Common myeloid progenitor, CD34-positive (primary cell): ENCODE results near the gene DLGAP4.

Experiments used
- CTCF ChIA-PET: fragments of 350-600 bp; sonication (Branson Sonifier 250); formaldehyde crosslinking; loops from one replicate; lab custom pipeline; 2021; ENCODE audit warnings: antibody characterized with exemption; lab: Charles Lee
- POLR2A ChIA-PET: fragments of 350-600 bp; sonication (Branson Sonifier 250); formaldehyde crosslinking; loops from one replicate; lab custom pipeline; 2021; ENCODE audit warnings: antibody characterized with exemption; lab: Charles Lee
- DNase-seq, 3 donors: peaks; one replicate each; pipeline versions ENCODE4 v3.0.0 to v3.0.0-alpha.2; 2013
- H3K27ac ChIP-seq, 2 experiments: 1 replicate in 1 of 2; 2 replicates in 1 of 2; pipeline ENCODE4 v1.7.0; 2013; ENCODE audit warnings: inconsistent platforms in 2 of 2, low read length in 2 of 2, mild to moderate bottlenecking in 2 of 2, low read depth in 1 of 2, moderate library complexity in 1 of 2; ENCODE audit not compliant: severe bottlenecking in 2 of 2, insufficient read depth in 1 of 2, poor library complexity in 1 of 2
- H3K27me3 ChIP-seq, 5 experiments: replicated peaks in 2 of 5; 1 replicate in 3 of 5; 2 replicates in 2 of 5; pipeline versions ENCODE4 v1.6.1 to v1.7.0; 2013; ENCODE audit warnings: low read length in 4 of 5, mild to moderate bottlenecking in 2 of 5, moderate library complexity in 2 of 5, inconsistent platforms in 1 of 5; ENCODE audit not compliant: insufficient read depth in 5 of 5, control insufficient read depth in 4 of 5
- H3K36me3 ChIP-seq, 4 experiments: 1 replicate in 2 of 4; 2 replicates in 2 of 4; pipeline versions ENCODE4 v1.6.1 to v1.7.0; 2013; ENCODE audit warnings: low read length in 3 of 4, control low read depth in 1 of 4, mild to moderate bottlenecking in 1 of 4; ENCODE audit not compliant: control insufficient read depth in 4 of 4, insufficient read depth in 4 of 4
- H3K4me1 ChIP-seq, 4 experiments: 1 replicate in 3 of 4; 2 replicates in 1 of 4; pipeline versions ENCODE4 v1.6.1 to v1.7.1; 2013; ENCODE audit warnings: low read length in 3 of 4, mild to moderate bottlenecking in 3 of 4, control low read depth in 1 of 4, inconsistent platforms in 1 of 4, moderate library complexity in 1 of 4; ENCODE audit not compliant: control insufficient read depth in 4 of 4, insufficient read depth in 4 of 4; ENCODE audit errors: control extremely low read depth in 1 of 4
- H3K4me3 ChIP-seq, 7 experiments: 1 replicate in 4 of 7; 2 replicates in 3 of 7; pipeline versions ENCODE4 v1.5.1 to v1.7.0; 2013; ENCODE audit warnings: mild to moderate bottlenecking in 7 of 7, low read length in 6 of 7, moderate library complexity in 6 of 7, inconsistent platforms in 2 of 7, low read depth in 2 of 7, control low read depth in 1 of 7; ENCODE audit not compliant: insufficient read depth in 4 of 7, control insufficient read depth in 1 of 7; ENCODE audit errors: extremely low read depth in 1 of 7
- H3K9me3 ChIP-seq, 5 experiments: 1 replicate in 4 of 5; 2 replicates in 1 of 5; pipeline versions ENCODE4 v1.6.1 to v1.7.1; 2013; ENCODE audit warnings: low read length in 4 of 5, mild to moderate bottlenecking in 2 of 5, inconsistent platforms in 1 of 5, low read depth in 1 of 5, moderate library complexity in 1 of 5; ENCODE audit not compliant: control insufficient read depth in 4 of 5, insufficient read depth in 2 of 5; ENCODE audit errors: control extremely low read depth in 1 of 5
- WGBS: methylation state at CpG from one replicate; pipeline ENCODE4 v1.1.5; 2013; ENCODE audit not compliant: insufficient coverage; 5-methylcytosine and 5-hydroxymethylcytosine counted together

The DLGAP4 gene

DNA sequence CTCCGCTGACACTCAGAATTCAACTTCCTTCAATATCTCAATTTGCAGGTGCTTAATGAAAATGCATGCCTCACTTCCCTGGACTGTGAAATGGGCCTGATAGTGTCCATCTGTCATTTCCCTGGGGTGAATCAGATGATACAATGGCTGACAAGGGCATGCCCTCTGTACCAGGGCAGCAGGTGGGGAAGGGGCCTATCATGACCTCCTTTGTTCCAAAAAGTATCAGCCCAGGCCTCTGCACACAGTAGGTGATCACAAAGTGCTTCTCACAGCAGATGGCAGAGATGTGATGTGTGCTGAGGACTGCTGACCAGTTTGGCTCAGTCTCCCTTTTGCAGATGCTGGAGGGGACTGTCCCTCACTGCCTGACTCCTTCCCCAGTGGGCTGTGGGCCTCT lies 44.3 kb downstream of the DLGAP4 start:
- no peaks in the 10 kb centered on the region for H3K9me3 ChIP-seq
- no CpG with 5 or more reads among the region's 1 CpG for WGBS
- no peak overlapping the region for H3K4me3 ChIP-seq
- no peaks in the 10 kb centered on the region for H3K36me3 ChIP-seq
- DNase-seq, result no peak
- H3K4me1 ChIP-seq, result no peaks in the 10 kb centered on the region
- H3K27ac ChIP-seq, result no peak overlapping the region
- CTCF ChIA-PET, result no interaction called here
- H3K27me3 ChIP-seq, result peaks cover 0 to 14% (median 3%) of the 10 kb centered on the region in 5 experiments
- POLR2A ChIA-PET, result no interaction called here

DNA sequence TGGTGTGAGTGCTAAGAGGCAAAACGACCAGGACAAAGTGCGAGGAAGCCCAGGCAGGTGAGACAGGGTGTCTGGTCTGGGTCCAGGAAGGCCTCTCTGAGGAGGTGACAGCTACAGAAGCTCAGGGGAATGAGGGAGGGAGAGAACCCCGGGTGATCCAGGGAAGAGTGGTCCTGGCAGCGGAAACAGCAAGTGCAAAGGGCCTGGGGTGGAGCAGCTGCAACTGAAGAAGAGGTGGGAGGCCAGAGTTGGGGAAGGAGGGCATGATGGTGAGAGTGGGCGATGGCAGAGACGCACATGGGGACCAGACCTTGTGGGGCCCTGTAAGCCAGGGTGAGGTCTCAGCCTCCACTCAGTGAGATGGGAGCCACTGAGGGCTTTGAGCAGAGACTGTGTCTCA lies 45.8 kb downstream of the DLGAP4 start:
- no peak overlapping the region for H3K27ac ChIP-seq
- H3K9me3 ChIP-seq, result no peaks in the 10 kb centered on the region
- H3K36me3 ChIP-seq, result no peaks in the 10 kb centered on the region
- 95% methylated on average over 6 of the region's 6 CpGs for WGBS
- CTCF ChIA-PET, result no interaction called here
- H3K27me3 ChIP-seq, result peaks cover 0 to 14% (median 3%) of the 10 kb centered on the region in 5 experiments
- DNase-seq, result no peak
- POLR2A ChIA-PET, result no interaction called here
- no peak overlapping the region for H3K4me3 ChIP-seq
- H3K4me1 ChIP-seq, result no peaks in the 10 kb centered on the region

DNA sequence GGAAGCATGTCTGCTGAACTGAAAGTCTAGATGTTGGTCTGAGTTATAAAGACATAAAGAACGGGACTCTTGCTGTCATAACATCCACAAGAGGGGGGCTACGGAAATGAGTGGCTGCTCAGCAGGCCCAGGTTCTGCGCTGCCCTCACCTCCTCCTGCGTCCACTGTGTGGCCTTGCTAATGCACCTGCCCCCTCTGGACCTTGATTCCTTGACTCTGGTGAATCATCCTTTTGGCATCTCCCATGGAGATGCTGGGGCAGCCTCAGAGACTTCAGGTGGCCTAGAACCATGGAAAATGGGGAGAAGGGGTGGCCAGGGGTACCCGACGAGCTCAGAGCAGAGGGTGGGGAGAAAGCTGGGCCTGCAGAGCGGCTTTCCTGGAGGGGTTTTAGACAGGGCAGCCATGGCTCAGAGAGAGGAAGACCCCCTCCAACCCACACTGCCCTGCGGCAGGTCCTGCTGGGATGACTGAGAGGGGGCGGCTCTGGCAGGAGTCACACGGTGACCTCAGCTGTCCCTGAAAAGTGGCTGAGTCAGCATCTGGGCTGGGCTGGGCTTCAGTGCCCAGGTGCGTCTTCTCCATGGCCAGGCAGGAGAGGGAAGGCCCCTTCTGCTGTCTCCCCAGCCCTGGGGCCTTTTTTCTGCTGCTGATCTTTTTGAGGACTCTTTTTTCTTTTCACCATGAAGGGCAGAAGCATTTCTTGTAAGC lies 46.9 kb downstream of the DLGAP4 start:
- ChIA-PET CTCF (interaction anchor here (1.1 kb wide), 1 partner anchor 8 kb away, joined by 4 read pairs; no protein-coding TSS in a partner anchor), POLR2A (no interaction called here)
- 82% methylated on average over 3 of the region's 11 CpGs for WGBS
- Histone ChIP-seq H3K27ac (no peak overlapping the region), H3K27me3 (peaks cover 0 to 14% (median 3%) of the 10 kb centered on the region in 5 experiments), H3K4me1 (no peaks in the 10 kb centered on the region), H3K36me3 (no peaks in the 10 kb centered on the region), H3K4me3 (no peak overlapping the region), H3K9me3 (no peaks in the 10 kb centered on the region)
- no peak for DNase-seq

DNA sequence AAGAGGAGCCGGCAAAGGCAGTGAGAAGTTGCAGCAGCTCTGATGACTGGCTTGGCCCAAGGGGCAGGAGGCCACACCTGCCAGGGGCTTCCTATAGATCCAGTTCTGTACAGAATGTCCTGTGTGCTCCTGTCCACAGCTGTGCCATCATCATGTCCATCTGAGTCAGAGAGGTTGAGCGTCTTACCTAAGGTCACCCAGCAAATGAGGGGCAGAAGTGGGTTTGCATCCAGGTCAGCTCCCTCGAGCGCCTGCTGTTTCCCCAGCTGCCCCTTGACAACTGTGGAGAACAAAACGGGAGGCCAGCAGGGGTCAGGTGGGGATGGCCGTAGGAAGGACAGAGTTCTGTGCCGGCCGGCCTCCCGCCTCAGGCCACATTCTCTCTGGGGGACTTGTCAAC lies 47.6 kb downstream of the DLGAP4 start:
- no peak overlapping the region for H3K27ac ChIP-seq
- 74% methylated on average over 8 of the region's 9 CpGs for WGBS
- peaks cover 0 to 14% (median 3%) of the 10 kb centered on the region in 5 experiments for H3K27me3 ChIP-seq
- DNase-seq, result no peak
- ChIA-PET CTCF (interaction anchor here (1.1 to 1.2 kb wide), 2 partner anchors 9 to 21 kb away, joined by 3 to 4 read pairs; no protein-coding TSS in a partner anchor), POLR2A (no interaction called here)
- no peaks in the 10 kb centered on the region for H3K36me3 ChIP-seq
- no peak overlapping the region for H3K4me3 ChIP-seq
- H3K9me3 ChIP-seq, result no peaks in the 10 kb centered on the region
- H3K4me1 ChIP-seq, result no peaks in the 10 kb centered on the region

DNA sequence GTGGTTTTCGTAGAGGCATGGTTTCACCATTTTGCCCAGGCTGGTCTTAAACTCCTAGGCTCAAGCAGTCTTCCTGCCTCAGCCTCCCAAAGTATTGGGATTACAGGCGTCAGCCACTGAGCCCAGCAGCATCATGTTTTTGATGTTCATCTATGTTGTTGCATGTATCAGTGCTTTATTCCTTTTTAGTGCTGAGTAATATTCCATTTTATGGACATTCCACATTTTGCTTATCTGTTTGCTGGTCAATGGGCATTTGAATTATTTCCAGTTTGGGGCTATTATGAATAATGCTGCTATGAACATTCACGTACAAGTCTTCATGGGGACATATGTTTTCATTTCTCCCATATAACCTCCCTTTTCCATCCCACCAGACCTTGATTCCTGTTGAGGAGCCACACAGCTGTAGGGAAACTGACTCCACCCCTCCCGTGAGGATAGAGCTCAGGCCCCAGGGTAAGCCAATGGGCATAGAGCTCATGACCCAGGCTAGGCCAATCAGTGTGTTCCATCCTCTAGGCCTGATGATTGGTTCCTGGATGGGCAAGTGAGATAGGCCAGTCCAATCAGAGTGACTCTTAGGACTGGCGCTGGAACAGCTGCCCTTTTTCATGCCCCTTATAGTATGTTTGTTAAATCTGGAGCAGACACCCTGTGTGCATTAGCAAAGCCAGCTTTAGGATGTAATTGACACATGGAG lies 49.5 kb downstream of the DLGAP4 start:
- Histone ChIP-seq H3K36me3 (no peaks in the 10 kb centered on the region), H3K4me1 (no peaks in the 10 kb centered on the region), H3K27ac (no peak overlapping the region), H3K27me3 (peaks cover 0 to 14% (median 3%) of the 10 kb centered on the region in 5 experiments), H3K4me3 (no peak overlapping the region), H3K9me3 (no peaks in the 10 kb centered on the region)
- 100% methylated on average over 4 of the region's 5 CpGs for WGBS
- DNase-seq, result no peak
- ChIA-PET POLR2A (no interaction called here), CTCF (no interaction called here)

DNA sequence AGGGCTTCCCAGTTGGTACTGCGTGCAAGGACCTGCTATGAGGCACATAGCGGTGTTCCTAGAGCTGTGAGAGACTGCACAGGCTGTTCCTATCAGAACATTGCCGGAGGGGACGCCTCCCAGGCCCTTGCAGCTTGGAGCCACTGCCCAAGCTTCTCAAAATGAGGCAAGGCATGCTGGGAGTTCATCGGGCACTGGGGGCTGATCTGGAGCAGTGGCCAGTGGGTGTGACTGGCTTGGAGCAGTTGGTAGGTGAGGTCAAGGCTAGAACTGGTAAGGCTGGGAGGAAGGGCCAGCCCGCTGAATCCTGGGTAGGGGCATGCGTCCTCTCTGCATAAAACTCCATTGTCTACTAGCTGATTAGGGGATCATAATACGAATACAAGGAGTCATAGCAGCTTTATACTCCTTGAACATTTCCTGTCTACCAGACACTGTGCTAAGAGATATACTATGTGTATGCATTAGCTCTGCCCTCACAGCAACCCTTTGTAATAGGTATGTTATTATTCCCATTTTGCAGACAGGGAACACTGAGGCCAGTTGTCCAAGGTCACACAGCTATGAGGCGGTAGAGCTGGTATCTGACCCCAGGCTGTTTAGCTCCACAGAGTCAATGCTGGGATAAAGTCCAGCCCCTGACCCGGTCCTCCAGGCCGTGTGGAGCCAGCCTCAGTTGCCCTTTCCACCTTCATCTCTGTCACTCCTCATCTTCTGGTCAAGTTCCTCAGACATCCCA lies 53.7 kb downstream of the DLGAP4 start:
- H3K4me3 ChIP-seq, result no peak overlapping the region
- DNase-seq, result no peak
- H3K27ac ChIP-seq, result no peak overlapping the region
- POLR2A ChIA-PET, result no interaction called here
- peaks cover 0 to 15% (median 4%) of the 10 kb centered on the region in 5 experiments for H3K27me3 ChIP-seq
- no peaks in the 10 kb centered on the region for H3K4me1 ChIP-seq
- WGBS, result 93% methylated on average over 9 of the region's 11 CpGs
- H3K36me3 ChIP-seq, result no peaks in the 10 kb centered on the region
- CTCF ChIA-PET, result interaction anchor here (0.7 to 1.2 kb wide), 2 partner anchors 17 to 43 kb away, joined by 3 to 4 read pairs; no protein-coding TSS in a partner anchor
- H3K9me3 ChIP-seq, result no peaks in the 10 kb centered on the region
